ENCODE results near the gene MPZL3.

DNA sequence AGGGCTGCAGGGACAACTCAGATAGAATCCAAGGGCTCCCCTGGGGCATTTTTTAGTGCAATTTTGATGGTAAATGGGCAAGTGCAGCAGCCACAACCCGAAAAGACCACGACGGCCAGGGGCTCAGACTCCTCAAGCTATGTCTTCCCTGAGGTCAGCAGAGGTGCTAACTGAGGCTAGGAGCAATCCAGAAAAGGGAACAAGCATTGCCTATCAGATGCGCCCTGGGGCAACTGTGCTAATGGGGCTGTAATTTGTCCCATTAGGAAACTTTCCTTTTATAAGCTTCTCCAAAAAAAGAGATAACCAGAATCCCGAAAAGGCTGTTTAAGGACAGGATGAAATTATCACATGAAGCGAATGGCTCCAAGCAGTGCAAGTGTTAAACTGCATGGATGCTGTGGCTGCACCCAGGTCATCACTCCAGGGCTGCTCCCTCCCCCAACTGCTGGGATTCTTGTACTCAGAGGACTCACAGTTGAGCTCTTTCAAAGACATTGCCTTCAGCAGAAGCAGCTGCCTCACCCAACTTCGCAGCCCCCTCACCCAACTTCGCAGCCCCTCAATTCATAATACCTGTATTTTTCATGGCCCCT is 49.5 kb upstream of the MPZL3 start:
- no peak for TF ChIP-seq CTCF (IDR thresholded peaks at IDR 0.05)
- no peak for TF ChIP-seq POLR2AphosphoS5 (IDR thresholded peaks at IDR 0.05)

All from upper lobe of left lung (tissue), 4 donors.